Epithelial cell of proximal tubule (primary cell): ENCODE data around the gene GLOD5. TPM values are rescaled to one million over a fixed set of nuclear protein-coding genes. Genes with fewer than 3 reads are reported as not detected.

Experiments used
- DNase-seq: peaks from one replicate; pipeline ENCODE4 v3.0.0-alpha.2; 2011; ENCODE audit warnings: low read depth
- H3K4me3 ChIP-seq: 2 replicates; pipeline ENCODE4 v1.5.1; 2011; ENCODE audit warnings: low read depth, mild to moderate bottlenecking, low read length
- CTCF ChIP-seq: conservative IDR thresholded peaks from 2 replicates; pipeline ENCODE4 v1.5.1; 2012; ENCODE audit warnings: low read depth, mild to moderate bottlenecking, low read length
- total RNA-seq: library from RNA; depleted of rRNA; stranded (reverse); fragments of >200 nt; gene quantifications from 2 replicates; pipeline ENCODE4 v1.2.3, GENCODE V29; 2015

The GLOD5 gene
- total RNA-seq, 1 donor from 2014 or later: not detected

GRCh38 chrX:48779399-48779798, 17.9 kb downstream of the GLOD5 start:
- DNase-seq: no peak
- no peak for TF ChIP-seq CTCF
- no peak overlapping the region for H3K4me3 ChIP-seq

- no peak for TF ChIP-seq CTCF
- H3K4me3 ChIP-seq: no peak overlapping the region
- DNase-seq: no peak
Measured at GRCh38 chrX:48781705-48782104, 20.2 kb downstream of the GLOD5 start.

GRCh38 chrX:48782216-48782615, 20.7 kb downstream of the GLOD5 start:
- TF ChIP-seq CTCF: no peak
- H3K4me3 ChIP-seq: no peak overlapping the region
- no peak for DNase-seq

GRCh38 chrX:48782795-48783194, 21.2 kb downstream of the GLOD5 start:
- DNase-seq: no peak
- no peak for TF ChIP-seq CTCF
- H3K4me3 ChIP-seq: no peak overlapping the region

GRCh38 chrX:48784726-48785125, 23.2 kb downstream of the GLOD5 start:
- H3K4me3 ChIP-seq: no peak overlapping the region
- no peak for DNase-seq
- TF ChIP-seq CTCF: no peak

- no peak for DNase-seq
- no peak for TF ChIP-seq CTCF
- no peak overlapping the region for H3K4me3 ChIP-seq
Measured at GRCh38 chrX:48785186-48785539, 23.6 kb downstream of the GLOD5 start.

GRCh38 chrX:48785540-48786214, 24.1 kb downstream of the GLOD5 start:
- no peak for TF ChIP-seq CTCF
- no peak for DNase-seq
- no peak overlapping the region for H3K4me3 ChIP-seq
